Left lung (tissue), 10 donors: Measurements from ENCODE around the gene LPAR3. TPM values are rescaled to one million over a fixed set of nuclear protein-coding genes. Genes with fewer than 3 reads are reported as not detected.

ENCODE experiments used
- ATAC-seq: fragments of 200-7000 bp; cut with Tn5 transposase; one replicate; pipeline ENCODE4 v1.9.1; 2020; ENCODE audit warnings: moderate library complexity
- DNase-seq, 4 donors: peaks; one replicate each; pipeline ENCODE4 v3.0.0-alpha.2; 2013 to 2020
- H3K27ac ChIP-seq, 2 donors: fragments of 200-600 bp; sonication (generic) in 1 of 2; one replicate each; pipeline versions ENCODE4 v1.5.0 to v1.8.0; 2020 to 2021
- H3K27me3 ChIP-seq, 2 donors: fragments of 200-600 bp; sonication (generic) in 1 of 2; one replicate each; pipeline versions ENCODE4 v1.5.0 to v1.8.0; 2020 to 2021
- H3K36me3 ChIP-seq, 2 donors: fragments of 200-600 bp; sonication (generic) in 1 of 2; one replicate each; pipeline versions ENCODE4 v1.5.0 to v1.8.0; 2020 to 2021
- H3K4me1 ChIP-seq, 2 donors: fragments of 200-600 bp; one replicate each; pipeline ENCODE4 v1.8.0; 2021
- H3K4me3 ChIP-seq, 2 donors: fragments of 200-600 bp; sonication (generic) in 1 of 2; one replicate each; pipeline versions ENCODE4 v1.5.0 to v1.8.0; 2020 to 2021; ENCODE audit warnings: mild to moderate bottlenecking in 1 of 2
- H3K9me3 ChIP-seq, 2 donors: fragments of 200-600 bp; sonication (generic) in 1 of 2; one replicate each; pipeline versions ENCODE4 v1.5.0 to v1.8.0; 2020 to 2021
- CTCF ChIP-seq, 2 donors: fragments of 200-600 bp; sonication (generic) in 1 of 2; IDR thresholded peaks; one replicate each; pipeline versions ENCODE4 v1.5.0 to v1.8.0; 2021; ENCODE audit warnings: antibody characterized with exemption in 2 of 2
- intact Hi-C, 2 donors: fragments of 100-400 bp; cut with DNase I; formaldehyde crosslinking; loops; one replicate each; pipeline versions ENCODE4 v1.11.2 to v1.14.2; 2022
- polyA plus RNA-seq, 6 donors: library from polyadenylated mRNA; unstranded; fragments of 120-200 nt; gene quantifications; one replicate each; pipeline ENCODE4 v1.2.1, GENCODE V29; 2013; ENCODE audit not compliant: insufficient read length in 6 of 6
- total RNA-seq, 2 donors: library from RNA; stranded (reverse); fragmentation: NEBNext Ultra II Directional; extraction: Animal tissue kit (Norgen Biotek cat#: 25700); gene quantifications; one replicate each; pipeline ENCODE4 v1.2.1, GENCODE V29; 2021
- donor health status: DM: no; HTN: yes; CAD: no.
- donor health status: DM: no; HTN: no; CAD: no.

Gene LPAR3
- total and polyA plus RNA-seq, 8 donors = 0.32 to 3.7 (median 1.7) TPM

DNA sequence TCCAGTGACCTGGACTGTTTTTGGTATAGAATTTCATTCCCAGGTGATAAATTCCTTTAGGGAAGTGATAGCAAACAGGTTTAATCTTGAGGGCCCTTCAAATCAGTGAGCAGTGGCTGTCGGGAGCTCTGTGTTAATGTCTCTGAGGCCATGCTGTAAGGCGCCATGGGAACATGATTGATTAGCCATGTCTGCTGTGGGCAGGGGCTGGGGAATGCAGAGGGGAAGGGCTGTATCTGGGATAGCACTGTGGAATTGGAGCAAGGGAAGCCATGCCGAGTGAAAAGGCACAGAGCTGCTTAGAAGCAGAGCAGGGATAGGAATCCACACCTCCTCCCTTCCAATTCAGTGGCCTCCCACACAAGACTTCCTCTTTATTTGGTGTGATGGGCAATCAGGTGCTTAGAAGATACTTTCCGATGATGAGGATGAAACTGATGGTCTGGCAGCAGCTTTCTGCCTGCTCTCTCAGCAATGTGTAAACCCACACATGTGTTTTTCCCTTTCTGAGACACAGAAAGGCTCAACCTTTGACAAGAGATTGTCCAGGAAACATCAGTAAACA, 119.0 kb downstream of the LPAR3 start:
- no peak overlapping the region for H3K27ac ChIP-seq
- H3K4me1 ChIP-seq = no peaks in the 10 kb centered on the region
- no peak overlapping the region for H3K4me3 ChIP-seq
- H3K27me3 ChIP-seq = no peaks in the 10 kb centered on the region
- no peaks in the 10 kb centered on the region for H3K36me3 ChIP-seq
- DNase-seq (no peak), ATAC-seq (no peak)
- intact Hi-C loops = loop anchor here in 1 of 2 donors (10.0 kb wide), 2 partner anchors 339 to 839 kb away; no protein-coding TSS in a partner anchor
- TF ChIP-seq CTCF (IDR thresholded peaks at IDR 0.05) = no peak
- no peaks in the 10 kb centered on the region for H3K9me3 ChIP-seq

DNA sequence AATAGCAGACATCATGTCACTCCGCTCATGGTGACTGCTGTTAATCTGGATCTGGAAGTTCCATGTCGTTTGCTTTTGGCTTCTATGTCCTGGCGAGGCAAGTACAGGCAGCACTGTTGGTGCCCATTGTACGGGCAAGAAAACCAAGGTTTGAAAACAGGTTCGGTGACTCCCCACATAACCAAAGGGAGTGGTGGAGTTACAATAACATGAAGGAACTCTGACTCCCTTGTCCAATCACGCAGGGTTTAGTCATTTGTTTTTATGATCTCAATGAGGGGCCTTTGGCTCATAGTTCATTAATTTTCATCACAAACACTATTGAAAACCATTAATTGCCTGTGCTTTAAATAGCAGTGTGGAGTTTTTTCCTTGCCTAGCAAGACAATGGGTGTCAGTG, 119.8 kb downstream of the LPAR3 start:
- no peaks in the 10 kb centered on the region for H3K9me3 ChIP-seq
- intact Hi-C loops = loop anchor here in 1 of 2 donors (10.0 kb wide), 2 partner anchors 338 to 838 kb away; no protein-coding TSS in a partner anchor
- H3K27ac ChIP-seq = no peak overlapping the region
- no peaks in the 10 kb centered on the region for H3K36me3 ChIP-seq
- no peaks in the 10 kb centered on the region for H3K4me1 ChIP-seq
- no peak for DNase-seq
- H3K4me3 ChIP-seq = no peak overlapping the region
- no peak for TF ChIP-seq CTCF (IDR thresholded peaks at IDR 0.05)
- H3K27me3 ChIP-seq = no peaks in the 10 kb centered on the region
- no peak for ATAC-seq

GRCh38 chr1:84772428-84772943, 120.5 kb downstream of the LPAR3 start:
- Histone ChIP-seq H3K27me3 (no peaks in the 10 kb centered on the region), H3K4me1 (no peaks in the 10 kb centered on the region), H3K9me3 (no peaks in the 10 kb centered on the region), H3K4me3 (no peak overlapping the region), H3K36me3 (no peaks in the 10 kb centered on the region), H3K27ac (no peak overlapping the region)
- peak in 3 of 4 donors; percentile 71 to 89 (median 75) for DNase-seq
- intact Hi-C loops = loop anchor here in 1 of 2 donors (10.0 kb wide), 2 partner anchors 338 to 838 kb away; no protein-coding TSS in a partner anchor
- ATAC-seq = peak; percentile 97
- peak; percentile 88 to 95 for TF ChIP-seq CTCF (IDR thresholded peaks at IDR 0.05)

DNA sequence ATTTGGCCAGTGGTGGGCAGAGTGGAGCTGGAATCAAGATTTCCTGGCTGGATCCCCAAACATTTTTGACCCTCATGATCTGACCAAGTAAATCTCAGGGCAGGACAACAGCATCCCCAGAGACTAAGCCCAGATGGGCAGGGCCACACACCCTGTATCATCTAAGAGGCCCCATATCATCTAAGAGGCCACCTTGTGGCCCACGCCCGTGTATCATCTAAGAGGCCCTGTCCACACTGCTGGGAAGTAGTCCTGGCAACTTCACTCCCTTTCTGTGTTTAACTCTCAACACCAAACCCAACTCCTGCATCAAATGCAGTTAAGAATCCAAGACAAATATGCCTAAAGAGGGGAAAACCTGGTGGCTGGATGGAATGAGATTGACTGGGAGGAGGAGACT, 121.1 kb downstream of the LPAR3 start:
- H3K4me1 ChIP-seq = no peaks in the 10 kb centered on the region
- intact Hi-C loops = loop anchor here in 1 of 2 donors (10.0 kb wide), 2 partner anchors 337 to 837 kb away; no protein-coding TSS in a partner anchor
- H3K9me3 ChIP-seq = no peaks in the 10 kb centered on the region
- H3K27ac ChIP-seq = no peak overlapping the region
- DNase-seq = no peak
- no peaks in the 10 kb centered on the region for H3K27me3 ChIP-seq
- TF ChIP-seq CTCF (IDR thresholded peaks at IDR 0.05) = no peak
- no peak for ATAC-seq
- H3K4me3 ChIP-seq = no peak overlapping the region
- no peaks in the 10 kb centered on the region for H3K36me3 ChIP-seq

GRCh38 chr1:84770481-84770880, 122.5 kb downstream of the LPAR3 start:
- no peaks in the 10 kb centered on the region for H3K9me3 ChIP-seq
- TF ChIP-seq CTCF (IDR thresholded peaks at IDR 0.05) = no peak
- no peaks in the 10 kb centered on the region for H3K4me1 ChIP-seq
- H3K36me3 ChIP-seq = no peaks in the 10 kb centered on the region
- H3K4me3 ChIP-seq = no peak overlapping the region
- DNase-seq (no peak), ATAC-seq (no peak)
- peaks cover 0 to 7% of the 10 kb centered on the region in 2 donors for H3K27me3 ChIP-seq
- intact Hi-C loops = loop anchor here in 1 of 2 donors (10.0 kb wide), 2 partner anchors 336 to 836 kb away; no protein-coding TSS in a partner anchor
- H3K27ac ChIP-seq = no peak overlapping the region
